Chondrocyte (in vitro differentiated cells): ENCODE measurements around the gene POMGNT1. TPM values are rescaled to one million over a fixed set of nuclear protein-coding genes. Genes with fewer than 3 reads are reported as not detected.
"Not testable (repeated sequence)": the region's sequence is repeated elsewhere in the genome, so short reads cannot be mapped to it uniquely, and the experiment has no call there.

Source experiments
- DNase-seq: peaks from one replicate; pipeline ENCODE4 v3.0.0; 2021; ENCODE audit warnings: mixed read lengths, low spot score
- H3K27ac Mint-ChIP-seq: one replicate; pipeline ENCODE4 v1.8.0; 2021; ENCODE audit warnings: mild to moderate bottlenecking, moderate library complexity, mixed read lengths; ENCODE audit not compliant: unreplicated experiment
- H3K27me3 Mint-ChIP-seq: 2 replicates; pipeline ENCODE4 v1.8.0; 2021; ENCODE audit warnings: low read depth, mixed read lengths
- H3K36me3 Mint-ChIP-seq: 2 replicates; pipeline ENCODE4 v1.8.0; 2021; ENCODE audit warnings: low read depth, mixed read lengths
- H3K4me1 Mint-ChIP-seq: 2 replicates; pipeline ENCODE4 v1.8.0; 2021; ENCODE audit warnings: low read depth, mild to moderate bottlenecking, mixed read lengths
- H3K4me3 Mint-ChIP-seq: one replicate; pipeline ENCODE4 v1.8.0; 2021; ENCODE audit warnings: mild to moderate bottlenecking, moderate library complexity, mixed read lengths; ENCODE audit not compliant: unreplicated experiment
- H3K9me3 Mint-ChIP-seq: 2 replicates; pipeline ENCODE4 v1.8.0; 2021; ENCODE audit warnings: low read depth, mixed read lengths
- CTCF ChIP-seq: fragments of 200-600 bp; sonication (generic); IDR thresholded peaks from 2 replicates; pipeline ENCODE4 v1.5.0; 2021; ENCODE audit warnings: antibody characterized with exemption, mild to moderate bottlenecking, moderate library complexity
- total RNA-seq: library from RNA; stranded (reverse); gene quantifications from 3 replicates; pipeline ENCODE4 v1.2.1, GENCODE V29; 2021

Gene POMGNT1
- total RNA-seq, 1 donor from 2014 or later: 84.9 TPM

- no peaks in the 10 kb centered on the region for H3K9me3 Mint-ChIP-seq
- H3K4me3 Mint-ChIP-seq: no peak overlapping the region
- peaks cover 6% of the 10 kb centered on the region for H3K4me1 Mint-ChIP-seq
- H3K36me3 Mint-ChIP-seq: peaks cover 3% of the 10 kb centered on the region
- DNase-seq: no peak
- no peaks in the 10 kb centered on the region for H3K27me3 Mint-ChIP-seq
- peak; percentile 98 for TF ChIP-seq CTCF
- no peak overlapping the region for H3K27ac Mint-ChIP-seq
Observed at GRCh38 chr1:46223472-46223943, 25.3 kb upstream of the POMGNT1 start.

GRCh38 chr1:46223055-46223454 lies 24.8 kb upstream of the POMGNT1 start:
- not testable (repeated sequence) for H3K4me3 Mint-ChIP-seq

GRCh38 chr1:46221749-46222148 lies 23.5 kb upstream of the POMGNT1 start:
- no peaks in the 10 kb centered on the region for H3K27me3 Mint-ChIP-seq
- no peak for DNase-seq
- H3K9me3 Mint-ChIP-seq: no peaks in the 10 kb centered on the region
- peaks cover 3% of the 10 kb centered on the region for H3K36me3 Mint-ChIP-seq
- TF ChIP-seq CTCF: no peak
- peaks cover 6% of the 10 kb centered on the region for H3K4me1 Mint-ChIP-seq
- H3K27ac Mint-ChIP-seq: no peak overlapping the region
- H3K4me3 Mint-ChIP-seq: no peak overlapping the region

More at GRCh38 chr1:46223055-46223454, 24.8 kb upstream of the POMGNT1 start:
- not testable (repeated sequence) for H3K27ac Mint-ChIP-seq, H3K4me1 Mint-ChIP-seq, H3K9me3 Mint-ChIP-seq, DNase-seq, H3K36me3 Mint-ChIP-seq, H3K27me3 Mint-ChIP-seq

- Mint-ChIP-seq H3K27ac (no peak overlapping the region), H3K36me3 (peaks cover 3% of the 10 kb centered on the region), H3K4me1 (peaks cover 6% of the 10 kb centered on the region), H3K9me3 (no peaks in the 10 kb centered on the region), H3K4me3 (no peak overlapping the region), H3K27me3 (no peaks in the 10 kb centered on the region)
- no peak for DNase-seq
- no peak for TF ChIP-seq CTCF
Observed at GRCh38 chr1:46220808-46221207, 22.6 kb upstream of the POMGNT1 start.

GRCh38 chr1:46219551-46220520 lies 21.6 kb upstream of the POMGNT1 start:
- H3K27me3 Mint-ChIP-seq: no peaks in the 10 kb centered on the region
- H3K4me1 Mint-ChIP-seq: peaks cover 6% of the 10 kb centered on the region
- H3K36me3 Mint-ChIP-seq: peaks cover 4% of the 10 kb centered on the region
- DNase-seq: no peak
- H3K9me3 Mint-ChIP-seq: no peaks in the 10 kb centered on the region
- no peak overlapping the region for H3K27ac Mint-ChIP-seq
- TF ChIP-seq CTCF: no peak
- H3K4me3 Mint-ChIP-seq: no peak overlapping the region
